ENCODE data around the gene ATG4B. TPM values are rescaled to one million over a fixed set of nuclear protein-coding genes. Genes with fewer than 3 reads are reported as not detected.

Gene ATG4B
- total and polyA plus RNA-seq, 2 donors (not counting 3 experiments of a cell fraction or from before 2014, with no cell fraction given), result 83.6 to 113 TPM

DNA sequence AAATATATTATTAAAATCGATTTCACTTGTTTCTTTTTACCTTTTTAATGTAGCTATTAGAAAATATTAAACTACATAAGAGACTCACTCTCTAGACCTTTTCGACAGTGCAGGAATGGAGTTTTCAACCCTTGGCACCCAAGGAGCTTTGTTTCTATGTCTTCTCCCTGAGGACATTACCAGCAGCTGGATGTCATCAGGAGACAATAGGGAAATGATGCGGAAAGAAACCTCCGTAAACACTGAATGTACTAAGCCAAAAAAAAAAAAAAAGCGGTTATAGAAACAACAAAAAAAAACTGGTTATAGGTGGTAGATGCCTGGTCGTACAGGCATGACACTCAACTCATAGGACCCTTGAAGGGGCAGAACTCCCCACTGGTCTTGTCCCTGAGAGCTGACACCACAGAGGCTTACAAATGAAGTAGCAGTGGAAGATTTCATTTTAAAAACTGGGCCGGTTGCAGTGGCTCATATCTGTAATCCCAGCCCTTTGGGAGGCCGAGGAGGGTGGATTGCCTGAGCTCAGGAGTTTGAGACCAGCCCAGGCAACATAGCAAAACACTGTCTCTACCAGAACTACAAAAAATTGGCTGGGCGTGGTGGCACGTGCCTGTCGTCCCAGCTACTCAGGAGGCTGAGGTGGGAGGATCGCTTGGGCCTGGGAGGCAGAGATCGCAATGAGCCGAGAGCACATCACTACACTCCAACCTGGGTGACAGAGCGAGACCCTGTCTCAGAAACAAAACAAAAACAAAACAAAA, 24.3 kb upstream of the ATG4B start:
- TF ChIP-seq POLR2AphosphoS5 (IDR thresholded peaks at IDR 0.05; ENCODE audit: insufficient read depth, low read depth, low read length) (no peak), MYC (IDR thresholded peaks at IDR 0.05; ENCODE audit: low read depth, low read length) (no peak)
- TF ChIP-seq, protein P1, sequence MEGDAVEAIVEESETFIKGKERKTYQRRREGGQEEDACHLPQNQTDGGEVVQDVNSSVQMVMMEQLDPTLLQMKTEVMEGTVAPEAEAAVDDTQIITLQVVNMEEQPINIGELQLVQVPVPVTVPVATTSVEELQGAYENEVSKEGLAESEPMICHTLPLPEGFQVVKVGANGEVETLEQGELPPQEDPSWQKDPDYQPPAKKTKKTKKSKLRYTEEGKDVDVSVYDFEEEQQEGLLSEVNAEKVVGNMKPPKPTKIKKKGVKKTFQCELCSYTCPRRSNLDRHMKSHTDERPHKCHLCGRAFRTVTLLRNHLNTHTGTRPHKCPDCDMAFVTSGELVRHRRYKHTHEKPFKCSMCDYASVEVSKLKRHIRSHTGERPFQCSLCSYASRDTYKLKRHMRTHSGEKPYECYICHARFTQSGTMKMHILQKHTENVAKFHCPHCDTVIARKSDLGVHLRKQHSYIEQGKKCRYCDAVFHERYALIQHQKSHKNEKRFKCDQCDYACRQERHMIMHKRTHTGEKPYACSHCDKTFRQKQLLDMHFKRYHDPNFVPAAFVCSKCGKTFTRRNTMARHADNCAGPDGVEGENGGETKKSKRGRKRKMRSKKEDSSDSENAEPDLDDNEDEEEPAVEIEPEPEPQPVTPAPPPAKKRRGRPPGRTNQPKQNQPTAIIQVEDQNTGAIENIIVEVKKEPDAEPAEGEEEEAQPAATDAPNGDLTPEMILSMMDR (IDR thresholded peaks at IDR 0.05; ENCODE audit: extremely low read depth in 1 of 2, insufficient read depth in 1 of 2, low read depth in 1 of 2, low read length in 2 of 2), result no peak
- Histone ChIP-seq H3K4me2 (ENCODE audit: insufficient read depth, low read length) (no peak overlapping the region), H3K9me3 (replicated peaks; ENCODE audit: control insufficient read depth, insufficient read depth, low read length) (no peaks in the 10 kb centered on the region), H3K9ac (replicated peaks; ENCODE audit: extremely low read depth, insufficient read depth, low read length) (no peak overlapping the region), H3K27me3 (ENCODE audit: control insufficient read depth in 2 of 2, insufficient read depth in 2 of 2, low read length in 2 of 2) (no peaks in the 10 kb centered on the region), H3K27ac (ENCODE audit: insufficient read depth, low read depth, low read length) (no peak overlapping the region), H2AFZ (ENCODE audit: low read depth, low read length) (no peak overlapping the region), H3K4me3 (replicated peaks in 1 of 3; ENCODE audit: insufficient read depth in 1 of 3, low read depth in 1 of 3, low read length in 3 of 3) (no peak overlapping the region), H3K4me1 (ENCODE audit: control insufficient read depth, extremely low read depth, insufficient read depth, low read length) (peaks cover 15% of the 10 kb centered on the region), H3K9me1 (replicated peaks; ENCODE audit: control insufficient read depth, extremely low read depth, insufficient read depth, low read length) (no peaks in the 10 kb centered on the region), H3K79me2 (ENCODE audit: control insufficient read depth, insufficient read depth, low read length) (peaks cover 28% of the 10 kb centered on the region), H3K36me3 (ENCODE audit: control insufficient read depth in 2 of 2, extremely low read depth in 1 of 2, insufficient read depth in 2 of 2, low read length in 2 of 2) (no peaks in the 10 kb centered on the region), H4K20me1 (replicated peaks; ENCODE audit: control insufficient read depth, extremely low read depth, insufficient read depth, low read length) (no peaks in the 10 kb centered on the region)
- DNase-seq (ENCODE audit: low read depth, low spot score) (no peak), FAIRE-seq (no peak)
- dilution Hi-C loops (cut with MboI; ENCODE audit: extremely low pct_ligation_motif_present, low sequenced_read_pairs), result no loop called here
- no TSS peak for BruUV-seq (replicated peaks)
- intact Hi-C loops (cut with micrococcal nuclease), result no loop called here
- ChIA-PET POLR2A (no interaction called here), CTCF (interaction anchor here (0.7 kb wide), 1 partner anchor 128 kb away, joined by 3 read pairs; no protein-coding TSS in a partner anchor)

DNA sequence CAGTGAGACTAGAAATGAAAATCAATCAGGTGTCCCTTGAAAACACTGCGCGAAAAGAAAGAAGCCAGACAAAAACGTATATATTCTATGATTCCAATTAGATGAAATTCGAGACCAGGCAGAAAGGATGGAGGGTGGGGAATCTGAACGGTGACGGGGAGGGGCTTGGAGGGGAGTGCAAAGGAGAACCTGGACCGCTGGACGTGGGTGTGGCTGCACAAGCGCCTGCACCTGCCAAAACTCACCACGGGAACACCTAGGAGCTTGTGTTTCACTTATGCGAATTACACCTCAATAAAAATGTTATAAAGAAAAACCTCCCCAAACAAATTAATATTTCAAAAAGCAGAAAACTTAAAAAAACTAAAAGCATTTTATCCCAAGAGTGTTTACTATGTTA, 22.5 kb upstream of the ATG4B start:
- no peaks in the 10 kb centered on the region for H3K27me3 ChIP-seq (ENCODE audit: control insufficient read depth in 2 of 2, insufficient read depth in 2 of 2, low read length in 2 of 2)
- no peak overlapping the region for H3K9ac ChIP-seq (replicated peaks; ENCODE audit: extremely low read depth, insufficient read depth, low read length)
- POLR2A ChIA-PET, result no interaction called here
- peaks cover 14% of the 10 kb centered on the region for H3K4me1 ChIP-seq (ENCODE audit: control insufficient read depth, extremely low read depth, insufficient read depth, low read length)
- no peak overlapping the region for H2AFZ ChIP-seq (ENCODE audit: low read depth, low read length)
- no peaks in the 10 kb centered on the region for H3K36me3 ChIP-seq (ENCODE audit: control insufficient read depth in 2 of 2, extremely low read depth in 1 of 2, insufficient read depth in 2 of 2, low read length in 2 of 2)
- H4K20me1 ChIP-seq (replicated peaks; ENCODE audit: control insufficient read depth, extremely low read depth, insufficient read depth, low read length), result no peaks in the 10 kb centered on the region
- H3K27ac ChIP-seq (ENCODE audit: insufficient read depth, low read depth, low read length), result no peak overlapping the region
- TF ChIP-seq MYC (IDR thresholded peaks at IDR 0.05; ENCODE audit: low read depth, low read length) (no peak), FOS (IDR thresholded peaks at IDR 0.05; ENCODE audit: borderline replicate concordance, insufficient read depth, low read length) (no peak), EZH2 (IDR thresholded peaks at IDR 0.05; ENCODE audit: borderline replicate concordance, low read depth, low read length, severe bottlenecking) (no peak), POLR2AphosphoS5 (IDR thresholded peaks at IDR 0.05; ENCODE audit: insufficient read depth, low read depth, low read length) (no peak), POLR2A (IDR thresholded peaks at IDR 0.05; ENCODE audit: low read depth, low read length) (no peak), JUN (IDR thresholded peaks at IDR 0.05; ENCODE audit: borderline replicate concordance, insufficient read depth, insufficient read length, low read depth) (no peak), GATA2 (IDR thresholded peaks at IDR 0.05; ENCODE audit: insufficient read depth, insufficient read length, low read depth, low read length) (no peak)
- TF ChIP-seq, protein P1 (IDR thresholded peaks at IDR 0.05; ENCODE audit: extremely low read depth in 1 of 2, insufficient read depth in 1 of 2, low read depth in 1 of 2, low read length in 2 of 2), result no peak
- TF ChIP-seq, protein P2, sequence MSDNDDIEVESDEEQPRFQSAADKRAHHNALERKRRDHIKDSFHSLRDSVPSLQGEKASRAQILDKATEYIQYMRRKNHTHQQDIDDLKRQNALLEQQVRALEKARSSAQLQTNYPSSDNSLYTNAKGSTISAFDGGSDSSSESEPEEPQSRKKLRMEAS (IDR thresholded peaks at IDR 0.05; ENCODE audit: insufficient read depth, insufficient read length), result no peak
- dilution Hi-C loops (cut with MboI; ENCODE audit: extremely low pct_ligation_motif_present, low sequenced_read_pairs) (no loop called here), intact Hi-C loops (cut with micrococcal nuclease) (no loop called here)
- H3K4me3 ChIP-seq (replicated peaks in 1 of 3; ENCODE audit: insufficient read depth in 1 of 3, low read depth in 1 of 3, low read length in 3 of 3), result no peak overlapping the region
- no TSS peak for BruUV-seq (replicated peaks)
- DNase-seq (ENCODE audit: low read depth, low spot score), result no peak
- H3K4me2 ChIP-seq (ENCODE audit: insufficient read depth, low read length), result no peak overlapping the region
- H3K9me3 ChIP-seq (replicated peaks; ENCODE audit: control insufficient read depth, insufficient read depth, low read length), result no peaks in the 10 kb centered on the region
- peaks cover 41% of the 10 kb centered on the region for H3K79me2 ChIP-seq (ENCODE audit: control insufficient read depth, insufficient read depth, low read length)
- no peak for FAIRE-seq
- CTCF ChIA-PET, result no interaction called here
- H3K9me1 ChIP-seq (replicated peaks; ENCODE audit: control insufficient read depth, extremely low read depth, insufficient read depth, low read length), result no peaks in the 10 kb centered on the region
